Loucy (cell line): ENCODE data around the gene ZCCHC12.

Source experiments
- H2AFZ ChIP-seq: fragments of 200-600 bp; sonication (generic); 2 replicates; pipeline ENCODE4 v1.6.0; 2016; ENCODE audit warnings: antibody characterized with exemption, mild to moderate bottlenecking, low read length, moderate library complexity
- H3F3A ChIP-seq: fragments of 200-600 bp; 2 replicates; pipeline ENCODE4 v1.6.0; 2016; ENCODE audit warnings: antibody characterized with exemption, low read depth, mild to moderate bottlenecking
- H3K27me3 ChIP-seq: fragments of 200-600 bp; sonication (generic); 2 replicates; pipeline ENCODE4 v1.6.1; 2014; ENCODE audit warnings: low read length, mild to moderate bottlenecking; ENCODE audit not compliant: insufficient read depth, poor library complexity, severe bottlenecking
- H3K36me3 ChIP-seq: fragments of 200-600 bp; sonication (generic); 2 replicates; pipeline ENCODE4 v1.6.1; 2016; ENCODE audit warnings: low read length; ENCODE audit not compliant: insufficient read depth
- H3K4me1 ChIP-seq: fragments of 200-600 bp; sonication (generic); 2 replicates; pipeline ENCODE4 v1.5.1; 2014; ENCODE audit warnings: low read length, mild to moderate bottlenecking; ENCODE audit not compliant: insufficient read depth, poor library complexity, severe bottlenecking
- H3K4me2 ChIP-seq: fragments of 200-600 bp; sonication (generic); 2 replicates; pipeline ENCODE4 v1.6.0; 2014; ENCODE audit warnings: antibody characterized with exemption, low read length, low read depth, mild to moderate bottlenecking; ENCODE audit not compliant: poor library complexity, severe bottlenecking
- H3K4me3 ChIP-seq: fragments of 200-600 bp; sonication (generic); 2 replicates; pipeline ENCODE4 v1.5.1; 2014; ENCODE audit warnings: low read length, mild to moderate bottlenecking, mixed read lengths; ENCODE audit not compliant: poor library complexity, severe bottlenecking
- H3K79me2 ChIP-seq: fragments of 200-600 bp; sonication (generic); 2 replicates; pipeline ENCODE4 v1.6.1; 2014; ENCODE audit warnings: low read length; ENCODE audit not compliant: insufficient read depth
- H3K9ac ChIP-seq: fragments of 200-600 bp; sonication (generic); 2 replicates; pipeline ENCODE4 v1.6.0; 2014; ENCODE audit warnings: mild to moderate bottlenecking, low read depth, low read length, moderate library complexity; ENCODE audit not compliant: poor library complexity, severe bottlenecking
- H3K9me2 ChIP-seq: fragments of 200-600 bp; sonication (generic); replicated peaks from 2 replicates; pipeline ENCODE4 v1.6.1; 2016; ENCODE audit warnings: low read depth, low read length, mixed read lengths
- H3K9me3 ChIP-seq: fragments of 200-600 bp; sonication (generic); 2 replicates; pipeline ENCODE4 v1.6.1; 2014; ENCODE audit warnings: mild to moderate bottlenecking, antibody characterized with exemption, low read length, low read depth; ENCODE audit not compliant: insufficient read depth
- H4K20me1 ChIP-seq: fragments of 200-600 bp; sonication (generic); 2 replicates; pipeline ENCODE4 v1.6.0; 2014; ENCODE audit warnings: antibody characterized with exemption, low read length, mild to moderate bottlenecking; ENCODE audit not compliant: insufficient read depth, poor library complexity, severe bottlenecking
- EZH2phosphoT487 ChIP-seq: fragments of 200-600 bp; IDR thresholded peaks from 2 replicates; pipeline ENCODE4 v1.6.1; 2018; ENCODE audit warnings: antibody characterized with exemption, mild to moderate bottlenecking, moderate library complexity, borderline replicate concordance
- TF ChIP-seq, protein P1 (sequence below): fragments of 200-600 bp; sonication (generic); conservative IDR thresholded peaks from 2 replicates; pipeline ENCODE4 v1.5.1; 2014; ENCODE audit warnings: mild to moderate bottlenecking, antibody characterized with exemption, low read length

ZCCHC12 gene

DNA sequence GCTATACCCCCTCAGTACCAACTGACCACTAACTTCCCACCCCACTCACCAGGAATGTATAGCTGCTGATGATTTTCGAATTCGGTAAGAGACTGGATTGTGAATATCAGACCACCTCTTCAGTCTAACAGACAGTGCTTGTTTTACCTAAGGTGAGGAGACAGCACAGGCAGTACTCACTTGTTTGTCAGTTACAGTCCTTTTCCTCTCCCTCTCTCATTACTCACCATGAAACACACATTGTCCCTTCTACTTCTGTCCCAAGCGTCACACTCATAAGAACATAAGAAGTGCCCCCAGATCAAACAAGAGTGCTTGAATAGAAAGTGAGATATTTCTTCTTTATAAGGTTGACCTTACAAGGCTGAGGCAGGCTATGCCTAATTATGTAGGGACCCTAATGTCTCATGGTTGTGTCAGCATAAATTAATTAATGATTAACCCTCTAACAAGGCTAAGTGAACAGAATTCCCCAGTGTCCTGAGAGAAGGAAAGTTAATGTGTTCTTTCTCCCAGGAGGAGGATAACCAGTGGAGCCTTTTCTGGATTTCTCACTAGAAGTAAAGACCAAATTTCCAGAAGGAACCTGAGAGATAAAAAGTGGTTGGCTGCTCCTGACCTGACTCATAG, 32.2 kb downstream of the ZCCHC12 start:
- Histone ChIP-seq H3K9me3 (no peaks in the 10 kb centered on the region), H3K4me3 (no peak overlapping the region), H3K36me3 (no peaks in the 10 kb centered on the region), H3K27me3 (no peaks in the 10 kb centered on the region), H3F3A (no peaks in the 10 kb centered on the region), H3K9me2 (no peaks in the 10 kb centered on the region), H3K79me2 (no peaks in the 10 kb centered on the region), H3K9ac (no peak overlapping the region), H3K4me1 (no peaks in the 10 kb centered on the region), H3K4me2 (no peak overlapping the region), H2AFZ (no peak overlapping the region), H4K20me1 (no peaks in the 10 kb centered on the region)
- TF ChIP-seq EZH2phosphoT487 = no peak
- TF ChIP-seq, protein P1, sequence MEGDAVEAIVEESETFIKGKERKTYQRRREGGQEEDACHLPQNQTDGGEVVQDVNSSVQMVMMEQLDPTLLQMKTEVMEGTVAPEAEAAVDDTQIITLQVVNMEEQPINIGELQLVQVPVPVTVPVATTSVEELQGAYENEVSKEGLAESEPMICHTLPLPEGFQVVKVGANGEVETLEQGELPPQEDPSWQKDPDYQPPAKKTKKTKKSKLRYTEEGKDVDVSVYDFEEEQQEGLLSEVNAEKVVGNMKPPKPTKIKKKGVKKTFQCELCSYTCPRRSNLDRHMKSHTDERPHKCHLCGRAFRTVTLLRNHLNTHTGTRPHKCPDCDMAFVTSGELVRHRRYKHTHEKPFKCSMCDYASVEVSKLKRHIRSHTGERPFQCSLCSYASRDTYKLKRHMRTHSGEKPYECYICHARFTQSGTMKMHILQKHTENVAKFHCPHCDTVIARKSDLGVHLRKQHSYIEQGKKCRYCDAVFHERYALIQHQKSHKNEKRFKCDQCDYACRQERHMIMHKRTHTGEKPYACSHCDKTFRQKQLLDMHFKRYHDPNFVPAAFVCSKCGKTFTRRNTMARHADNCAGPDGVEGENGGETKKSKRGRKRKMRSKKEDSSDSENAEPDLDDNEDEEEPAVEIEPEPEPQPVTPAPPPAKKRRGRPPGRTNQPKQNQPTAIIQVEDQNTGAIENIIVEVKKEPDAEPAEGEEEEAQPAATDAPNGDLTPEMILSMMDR = no peak

GRCh38 chrX:118857006-118857405, 33.4 kb downstream of the ZCCHC12 start:
- H3K4me3 ChIP-seq = no peak overlapping the region
- H3K9me3 ChIP-seq = no peaks in the 10 kb centered on the region
- no peaks in the 10 kb centered on the region for H3F3A ChIP-seq
- no peaks in the 10 kb centered on the region for H3K79me2 ChIP-seq
- no peak overlapping the region for H3K9ac ChIP-seq
- TF ChIP-seq, protein P1 = no peak
- no peak for TF ChIP-seq EZH2phosphoT487
- no peaks in the 10 kb centered on the region for H3K9me2 ChIP-seq
- no peaks in the 10 kb centered on the region for H4K20me1 ChIP-seq
- no peak overlapping the region for H2AFZ ChIP-seq
- no peaks in the 10 kb centered on the region for H3K4me1 ChIP-seq
- no peaks in the 10 kb centered on the region for H3K36me3 ChIP-seq
- H3K27me3 ChIP-seq = no peaks in the 10 kb centered on the region
- H3K4me2 ChIP-seq = no peak overlapping the region

GRCh38 chrX:118861338-118861737, 37.7 kb downstream of the ZCCHC12 start:
- Histone ChIP-seq H3K9ac (no peak overlapping the region), H3K9me3 (no peaks in the 10 kb centered on the region), H3K27me3 (no peaks in the 10 kb centered on the region), H3K79me2 (no peaks in the 10 kb centered on the region), H3F3A (no peaks in the 10 kb centered on the region), H2AFZ (no peak overlapping the region), H3K9me2 (no peaks in the 10 kb centered on the region), H3K36me3 (no peaks in the 10 kb centered on the region), H3K4me2 (no peak overlapping the region), H3K4me1 (no peaks in the 10 kb centered on the region), H4K20me1 (no peaks in the 10 kb centered on the region), H3K4me3 (no peak overlapping the region)
- no peak for TF ChIP-seq EZH2phosphoT487
- TF ChIP-seq, protein P1 = no peak
